ENCODE results near the gene LRRC51.

LRRC51 gene

GRCh38 chr11:72114570-72114969 is 33.9 kb downstream of the LRRC51 start:
- no peak overlapping the region for H3K27ac ChIP-seq (ENCODE audit: low read depth, low read length)
- no peak overlapping the region for H3K23ac ChIP-seq (ENCODE audit: low read length)
- no peak overlapping the region for H4K91ac ChIP-seq (ENCODE audit: low read depth, low read length)
- no peak overlapping the region for H3K9ac ChIP-seq (ENCODE audit: low read length)
- H3K4me1 ChIP-seq (ENCODE audit: control insufficient read depth in 1 of 2, insufficient read depth in 2 of 2, low read length in 2 of 2): peaks cover 4 to 9% of the 10 kb centered on the region in 2 experiments
- H4K8ac ChIP-seq (ENCODE audit: low read depth, low read length): no peak overlapping the region
- no peak overlapping the region for H4K12ac ChIP-seq (ENCODE audit: low read depth, low read length)
- H2AFZ ChIP-seq (ENCODE audit: insufficient read depth, low read length, poor library complexity): no peak overlapping the region
- H2BK12ac ChIP-seq (ENCODE audit: low read length): no peak overlapping the region
- H2BK5ac ChIP-seq (ENCODE audit: low read depth, low read length, poor library complexity): no peak overlapping the region
- no CpG with 5 or more reads among the region's 1 CpG for WGBS (ENCODE audit: extremely low coverage, insufficient coverage, insufficient read length)
- no peak overlapping the region for H3K4me2 ChIP-seq (ENCODE audit: low read length)
- no peak overlapping the region for H2AK5ac ChIP-seq (ENCODE audit: low read length)
- no peak overlapping the region for H3K18ac ChIP-seq (ENCODE audit: low read length)
- H3K9me3 ChIP-seq (ENCODE audit: insufficient read depth, low read depth, low read length): no peaks in the 10 kb centered on the region
- no peak overlapping the region for H3K4me3 ChIP-seq (ENCODE audit: low read depth, low read length)
- H3K4ac ChIP-seq (ENCODE audit: low read depth, low read length): no peak overlapping the region
- H2BK120ac ChIP-seq (ENCODE audit: insufficient read depth, low read length, poor library complexity): no peak overlapping the region
- H3K79me1 ChIP-seq (ENCODE audit: low read length): peaks cover 8% of the 10 kb centered on the region
- no peaks in the 10 kb centered on the region for H3K27me3 ChIP-seq (ENCODE audit: insufficient read depth, low read length)
- no peak for DNase-seq
- peaks cover 3% of the 10 kb centered on the region for H3K79me2 ChIP-seq (ENCODE audit: control insufficient read depth, insufficient read depth, low read length, poor library complexity)
- H3K36me3 ChIP-seq (ENCODE audit: control insufficient read depth in 1 of 2, insufficient read depth in 2 of 2, low read length in 2 of 2): peaks cover 2 to 8% of the 10 kb centered on the region in 2 experiments
- no peak overlapping the region for H3K14ac ChIP-seq (ENCODE audit: low read length)

- no CpG with 5 or more reads among the region's 6 CpGs for WGBS (ENCODE audit: extremely low coverage, insufficient coverage, insufficient read length)
Observed at GRCh38 chr11:72116019-72116755, 35.5 kb downstream of the LRRC51 start.

GRCh38 chr11:72119198-72119597 is 38.5 kb downstream of the LRRC51 start:
- H3K4ac ChIP-seq (ENCODE audit: low read depth, low read length): no peak overlapping the region
- H3K4me1 ChIP-seq (ENCODE audit: control insufficient read depth in 1 of 2, insufficient read depth in 2 of 2, low read length in 2 of 2): peaks cover 0 to 2% of the 10 kb centered on the region in 2 experiments
- no peak overlapping the region for H3K23ac ChIP-seq (ENCODE audit: low read length)
- H3K27ac ChIP-seq (ENCODE audit: low read depth, low read length): no peak overlapping the region
- no CpG with 5 or more reads among the region's 6 CpGs for WGBS (ENCODE audit: extremely low coverage, insufficient coverage, insufficient read length)
- H3K27me3 ChIP-seq (ENCODE audit: insufficient read depth, low read length): no peaks in the 10 kb centered on the region
- H3K14ac ChIP-seq (ENCODE audit: low read length): no peak overlapping the region
- H3K18ac ChIP-seq (ENCODE audit: low read length): no peak overlapping the region
- no peak overlapping the region for H2BK5ac ChIP-seq (ENCODE audit: low read depth, low read length, poor library complexity)
- H3K79me1 ChIP-seq (ENCODE audit: low read length): no peaks in the 10 kb centered on the region
- no peak for DNase-seq
- no peak overlapping the region for H2AK5ac ChIP-seq (ENCODE audit: low read length)
- H4K91ac ChIP-seq (ENCODE audit: low read depth, low read length): no peak overlapping the region
- no peaks in the 10 kb centered on the region for H3K36me3 ChIP-seq (ENCODE audit: control insufficient read depth in 1 of 2, insufficient read depth in 2 of 2, low read length in 2 of 2)
- peaks cover 4% of the 10 kb centered on the region for H3K9me3 ChIP-seq (ENCODE audit: insufficient read depth, low read depth, low read length)
- no peak overlapping the region for H4K8ac ChIP-seq (ENCODE audit: low read depth, low read length)
- no peak overlapping the region for H2BK12ac ChIP-seq (ENCODE audit: low read length)
- H3K4me2 ChIP-seq (ENCODE audit: low read length): no peak overlapping the region
- H3K9ac ChIP-seq (ENCODE audit: low read length): no peak overlapping the region
- no peak overlapping the region for H4K12ac ChIP-seq (ENCODE audit: low read depth, low read length)
- peak overlapping the region; percentile 52 for H2AFZ ChIP-seq (ENCODE audit: insufficient read depth, low read length, poor library complexity)
- no peaks in the 10 kb centered on the region for H3K79me2 ChIP-seq (ENCODE audit: control insufficient read depth, insufficient read depth, low read length, poor library complexity)
- no peak overlapping the region for H3K4me3 ChIP-seq (ENCODE audit: low read depth, low read length)
- no peak overlapping the region for H2BK120ac ChIP-seq (ENCODE audit: insufficient read depth, low read length, poor library complexity)

More at GRCh38 chr11:72116019-72116755, 35.5 kb downstream of the LRRC51 start:
- no peak overlapping the region for H3K4me3 ChIP-seq (ENCODE audit: low read depth, low read length)
- no peak overlapping the region for H2AK5ac ChIP-seq (ENCODE audit: low read length)
- no peak overlapping the region for H3K4me2 ChIP-seq (ENCODE audit: low read length)
- no peak overlapping the region for H3K4ac ChIP-seq (ENCODE audit: low read depth, low read length)
- no peak overlapping the region for H3K9ac ChIP-seq (ENCODE audit: low read length)
- H2BK120ac ChIP-seq (ENCODE audit: insufficient read depth, low read length, poor library complexity): no peak overlapping the region
- peaks cover 3% of the 10 kb centered on the region for H3K79me2 ChIP-seq (ENCODE audit: control insufficient read depth, insufficient read depth, low read length, poor library complexity)
- H2AFZ ChIP-seq (ENCODE audit: insufficient read depth, low read length, poor library complexity): no peak overlapping the region
- no peak overlapping the region for H4K8ac ChIP-seq (ENCODE audit: low read depth, low read length)
- H2BK5ac ChIP-seq (ENCODE audit: low read depth, low read length, poor library complexity): no peak overlapping the region
- peaks cover 8% of the 10 kb centered on the region for H3K79me1 ChIP-seq (ENCODE audit: low read length)
- H3K14ac ChIP-seq (ENCODE audit: low read length): no peak overlapping the region
- H3K27ac ChIP-seq (ENCODE audit: low read depth, low read length): no peak overlapping the region
- no peak overlapping the region for H4K91ac ChIP-seq (ENCODE audit: low read depth, low read length)
- H2BK12ac ChIP-seq (ENCODE audit: low read length): no peak overlapping the region
- H3K27me3 ChIP-seq (ENCODE audit: insufficient read depth, low read length): no peaks in the 10 kb centered on the region
- no peak overlapping the region for H4K12ac ChIP-seq (ENCODE audit: low read depth, low read length)
- H3K36me3 ChIP-seq (ENCODE audit: control insufficient read depth in 1 of 2, insufficient read depth in 2 of 2, low read length in 2 of 2): no peaks in the 10 kb centered on the region
- peaks cover 4 to 9% of the 10 kb centered on the region in 2 experiments for H3K4me1 ChIP-seq (ENCODE audit: control insufficient read depth in 1 of 2, insufficient read depth in 2 of 2, low read length in 2 of 2)
- no peak overlapping the region for H3K18ac ChIP-seq (ENCODE audit: low read length)
- no peak overlapping the region for H3K23ac ChIP-seq (ENCODE audit: low read length)
- DNase-seq: no peak
- no peaks in the 10 kb centered on the region for H3K9me3 ChIP-seq (ENCODE audit: insufficient read depth, low read depth, low read length)

- H3K27ac ChIP-seq (ENCODE audit: low read depth, low read length): no peak overlapping the region
- H3K4me3 ChIP-seq (ENCODE audit: low read depth, low read length): no peak overlapping the region
- H4K12ac ChIP-seq (ENCODE audit: low read depth, low read length): no peak overlapping the region
- no peaks in the 10 kb centered on the region for H3K79me2 ChIP-seq (ENCODE audit: control insufficient read depth, insufficient read depth, low read length, poor library complexity)
- no peak overlapping the region for H3K14ac ChIP-seq (ENCODE audit: low read length)
- H2AFZ ChIP-seq (ENCODE audit: insufficient read depth, low read length, poor library complexity): no peak overlapping the region
- no peak for DNase-seq
- no peak overlapping the region for H2BK5ac ChIP-seq (ENCODE audit: low read depth, low read length, poor library complexity)
- WGBS (ENCODE audit: extremely low coverage, insufficient coverage, insufficient read length): no CpG with 5 or more reads among the region's 2 CpGs
- peaks cover 0 to 2% of the 10 kb centered on the region in 2 experiments for H3K4me1 ChIP-seq (ENCODE audit: control insufficient read depth in 1 of 2, insufficient read depth in 2 of 2, low read length in 2 of 2)
- no peak overlapping the region for H3K18ac ChIP-seq (ENCODE audit: low read length)
- H2AK5ac ChIP-seq (ENCODE audit: low read length): no peak overlapping the region
- no peak overlapping the region for H3K4me2 ChIP-seq (ENCODE audit: low read length)
- H3K9ac ChIP-seq (ENCODE audit: low read length): no peak overlapping the region
- H3K23ac ChIP-seq (ENCODE audit: low read length): no peak overlapping the region
- no peak overlapping the region for H4K91ac ChIP-seq (ENCODE audit: low read depth, low read length)
- H3K79me1 ChIP-seq (ENCODE audit: low read length): no peaks in the 10 kb centered on the region
- H2BK12ac ChIP-seq (ENCODE audit: low read length): no peak overlapping the region
- H2BK120ac ChIP-seq (ENCODE audit: insufficient read depth, low read length, poor library complexity): no peak overlapping the region
- H4K8ac ChIP-seq (ENCODE audit: low read depth, low read length): no peak overlapping the region
- H3K4ac ChIP-seq (ENCODE audit: low read depth, low read length): no peak overlapping the region
- H3K27me3 ChIP-seq (ENCODE audit: insufficient read depth, low read length): no peaks in the 10 kb centered on the region
- no peaks in the 10 kb centered on the region for H3K36me3 ChIP-seq (ENCODE audit: control insufficient read depth in 1 of 2, insufficient read depth in 2 of 2, low read length in 2 of 2)
- peaks cover 6% of the 10 kb centered on the region for H3K9me3 ChIP-seq (ENCODE audit: insufficient read depth, low read depth, low read length)
Observed at GRCh38 chr11:72120930-72121329, 40.3 kb downstream of the LRRC51 start.
